Kidney (tissue), 14 donors: ENCODE measurements around the gene CDS2. TPM values are rescaled to one million over a fixed set of nuclear protein-coding genes. Genes with fewer than 3 reads are reported as not detected.

ENCODE experiments used
- DNase-seq, 5 donors: peaks; one replicate each; pipeline ENCODE4 v3.0.0-alpha.2; 2013 to 2020
- FAIRE-seq: peaks from 2 replicates; lab custom pipeline; 2012; peaks lifted over from hg19 to GRCh38; lab: Jason Lieb, UNC
- H3K27ac ChIP-seq, 2 donors: one replicate each; pipeline ENCODE4 v1.7.0; 2013; ENCODE audit warnings: low read depth in 2 of 2, low read length in 2 of 2, inconsistent platforms in 1 of 2
- H3K27me3 ChIP-seq: one replicate; pipeline ENCODE4 v1.7.1; 2013; ENCODE audit warnings: low read length, inconsistent platforms; ENCODE audit not compliant: control insufficient read depth, insufficient read depth
- H3K36me3 ChIP-seq, 3 donors: one replicate each; pipeline versions ENCODE4 v1.7.0 to v1.7.1; 2013; ENCODE audit warnings: low read length in 3 of 3, control low read depth in 1 of 3, inconsistent platforms in 1 of 3; ENCODE audit not compliant: insufficient read depth in 3 of 3, control insufficient read depth in 2 of 3
- H3K4me1 ChIP-seq, 3 donors: one replicate each; pipeline versions ENCODE4 v1.7.0 to v1.7.1; 2013; ENCODE audit warnings: low read length in 3 of 3, inconsistent platforms in 1 of 3, low read depth in 1 of 3; ENCODE audit not compliant: control insufficient read depth in 2 of 3, insufficient read depth in 2 of 3
- H3K4me3 ChIP-seq, 3 donors: one replicate each; pipeline versions ENCODE4 v1.7.0 to v1.8.1; 2013; ENCODE audit warnings: low read length in 3 of 3, control low read depth in 1 of 3, inconsistent platforms in 1 of 3
- H3K9ac ChIP-seq, 3 donors: one replicate each; pipeline versions ENCODE4 v1.7.0 to v1.7.1; 2013; ENCODE audit warnings: low read length in 3 of 3, control low read depth in 1 of 3, inconsistent platforms in 1 of 3
- H3K9me3 ChIP-seq, 3 donors: one replicate each; pipeline versions ENCODE4 v1.7.0 to v1.7.1; 2013; ENCODE audit warnings: low read length in 3 of 3, control low read depth in 1 of 3, inconsistent platforms in 1 of 3; ENCODE audit not compliant: control insufficient read depth in 2 of 3, insufficient read depth in 1 of 3
- intact Hi-C: fragments of 100-400 bp; cut with DNase I; formaldehyde crosslinking; loops from one replicate; pipeline ENCODE4 v1.11.1; 2022
- polyA plus RNA-seq: library from polyadenylated mRNA; stranded (reverse); fragments of 350-450 nt; fragmentation: Illumina TruSeq; extraction: RNeasy Lipid Tissue Mini Kit (QIAGEN cat#74804); gene quantifications from one replicate; pipeline ENCODE4 v1.2.3, GENCODE V29; 2014; ENCODE audit warnings: low read depth, low replicate concordance; ENCODE audit not compliant: insufficient read depth
- total RNA-seq: library from RNA; stranded (reverse); fragmentation: NEBNext Ultra II Directional; extraction: Animal tissue kit (Norgen Biotek cat#: 25700); gene quantifications from one replicate; pipeline ENCODE4 v1.2.1, GENCODE V29; 2021
- TF ChIP-seq, protein P1 (sequence below): IDR thresholded peaks from 3 replicates; pipeline ENCODE4 v1.5.1; 2012; ENCODE audit warnings: mild to moderate bottlenecking, moderate library complexity, borderline replicate concordance; ENCODE audit not compliant: insufficient read depth; ENCODE audit errors: extremely low read depth
- donor health status: control.
- donor health status: control.
- donor health status: control.
- donor health status: control.
- donor health status: control.
- donor health status: DM: yes; HTN: yes; CAD: no.
- donor health status: Normal renal cell carcinoma (clear cell type).

The CDS2 gene
- total and polyA plus RNA-seq, 2 donors from 2014 or later = 19.9 to 67.9 TPM

DNA sequence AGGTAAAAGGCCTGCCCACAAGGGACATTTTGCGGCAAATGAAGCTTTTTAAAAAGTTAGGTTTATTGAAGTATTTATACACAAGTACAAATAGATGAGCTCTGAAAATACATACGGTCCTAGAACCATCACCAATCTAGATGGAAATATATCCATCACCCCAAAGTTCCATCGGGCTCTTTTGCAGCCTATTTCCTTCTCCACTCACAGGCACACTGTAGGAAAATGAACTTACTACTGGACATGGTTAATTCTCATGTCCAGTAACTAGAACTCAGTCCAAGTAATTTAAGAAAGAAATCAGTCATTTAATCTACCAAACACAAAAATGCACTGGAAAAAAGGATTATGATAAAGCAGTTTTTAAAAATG lies 13.2 kb upstream of the CDS2 start:
- TF ChIP-seq, protein P1, sequence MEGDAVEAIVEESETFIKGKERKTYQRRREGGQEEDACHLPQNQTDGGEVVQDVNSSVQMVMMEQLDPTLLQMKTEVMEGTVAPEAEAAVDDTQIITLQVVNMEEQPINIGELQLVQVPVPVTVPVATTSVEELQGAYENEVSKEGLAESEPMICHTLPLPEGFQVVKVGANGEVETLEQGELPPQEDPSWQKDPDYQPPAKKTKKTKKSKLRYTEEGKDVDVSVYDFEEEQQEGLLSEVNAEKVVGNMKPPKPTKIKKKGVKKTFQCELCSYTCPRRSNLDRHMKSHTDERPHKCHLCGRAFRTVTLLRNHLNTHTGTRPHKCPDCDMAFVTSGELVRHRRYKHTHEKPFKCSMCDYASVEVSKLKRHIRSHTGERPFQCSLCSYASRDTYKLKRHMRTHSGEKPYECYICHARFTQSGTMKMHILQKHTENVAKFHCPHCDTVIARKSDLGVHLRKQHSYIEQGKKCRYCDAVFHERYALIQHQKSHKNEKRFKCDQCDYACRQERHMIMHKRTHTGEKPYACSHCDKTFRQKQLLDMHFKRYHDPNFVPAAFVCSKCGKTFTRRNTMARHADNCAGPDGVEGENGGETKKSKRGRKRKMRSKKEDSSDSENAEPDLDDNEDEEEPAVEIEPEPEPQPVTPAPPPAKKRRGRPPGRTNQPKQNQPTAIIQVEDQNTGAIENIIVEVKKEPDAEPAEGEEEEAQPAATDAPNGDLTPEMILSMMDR = no peak
- no peaks in the 10 kb centered on the region for H3K9me3 ChIP-seq
- DNase-seq (no peak), FAIRE-seq (no peak)
- H3K36me3 ChIP-seq = peaks cover 8 to 31% (median 14%) of the 10 kb centered on the region in 3 donors
- no peaks in the 10 kb centered on the region for H3K27me3 ChIP-seq
- intact Hi-C loops = no loop called here
- H3K4me1 ChIP-seq = peaks cover 0 to 8% (median 4%) of the 10 kb centered on the region in 3 donors
- H3K9ac ChIP-seq = peak overlapping the region in 2 of 3 donors; percentile 54 to 99
- peak overlapping the region; percentile 90 to 94 for H3K27ac ChIP-seq
- H3K4me3 ChIP-seq = peak overlapping the region; percentile 89 to 100 (median 95)

DNA sequence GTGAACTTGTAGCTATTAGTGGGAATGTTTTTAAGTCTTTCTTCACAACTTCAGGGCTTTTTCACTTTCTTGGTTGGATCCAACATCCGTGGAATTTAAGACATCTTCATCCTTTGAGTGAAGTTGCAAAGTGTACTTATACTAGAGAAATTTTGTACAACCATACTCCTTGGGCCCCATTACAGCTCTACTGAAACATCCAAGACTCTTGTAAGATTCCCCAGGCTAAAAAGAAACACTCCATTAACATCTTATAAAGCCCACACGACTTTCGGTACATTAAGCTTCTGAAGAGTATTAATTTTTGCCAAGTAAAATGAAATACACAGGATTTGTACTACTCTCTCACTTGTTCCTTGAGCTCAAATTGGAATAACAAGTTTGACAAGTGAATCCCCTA lies 12.4 kb upstream of the CDS2 start:
- Histone ChIP-seq H3K27me3 (no peaks in the 10 kb centered on the region), H3K27ac (no peak overlapping the region), H3K4me1 (peaks cover 0 to 14% (median 9%) of the 10 kb centered on the region in 3 donors), H3K4me3 (no peak overlapping the region), H3K9ac (no peak overlapping the region), H3K9me3 (no peaks in the 10 kb centered on the region), H3K36me3 (peaks cover 8 to 31% (median 13%) of the 10 kb centered on the region in 3 donors)
- DNase-seq = no peak
- no peak for FAIRE-seq
- intact Hi-C loops = no loop called here
- TF ChIP-seq, protein P1 = no peak

DNA sequence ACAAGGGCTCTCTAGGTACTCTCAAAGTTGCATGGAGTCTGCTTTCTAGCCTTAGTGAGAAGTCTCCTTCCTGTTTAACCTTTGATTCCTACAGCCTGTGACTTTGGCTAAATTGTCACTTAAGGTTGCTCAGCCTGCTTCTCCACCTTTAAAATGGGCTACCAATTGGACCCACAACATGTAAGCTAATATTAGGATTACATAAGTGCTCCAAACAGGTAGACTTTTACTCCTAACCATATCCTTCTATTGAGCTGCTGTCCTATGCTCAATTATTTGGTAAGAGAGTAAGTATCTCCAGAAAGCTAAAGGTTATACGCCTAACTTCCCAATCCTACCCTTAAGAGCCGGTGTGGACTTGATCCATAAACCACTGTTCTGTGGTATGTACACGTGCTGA lies 9.9 kb upstream of the CDS2 start:
- Histone ChIP-seq H3K36me3 (peaks cover 6 to 26% (median 12%) of the 10 kb centered on the region in 3 donors), H3K27me3 (no peaks in the 10 kb centered on the region), H3K9ac (no peak overlapping the region), H3K9me3 (no peaks in the 10 kb centered on the region), H3K4me1 (peaks cover 0 to 16% (median 9%) of the 10 kb centered on the region in 3 donors), H3K4me3 (no peak overlapping the region), H3K27ac (no peak overlapping the region)
- no peak for DNase-seq
- no peak for FAIRE-seq
- intact Hi-C loops = no loop called here
- TF ChIP-seq, protein P1 = no peak
